ENCODE data around the gene PSMB4.

DNA sequence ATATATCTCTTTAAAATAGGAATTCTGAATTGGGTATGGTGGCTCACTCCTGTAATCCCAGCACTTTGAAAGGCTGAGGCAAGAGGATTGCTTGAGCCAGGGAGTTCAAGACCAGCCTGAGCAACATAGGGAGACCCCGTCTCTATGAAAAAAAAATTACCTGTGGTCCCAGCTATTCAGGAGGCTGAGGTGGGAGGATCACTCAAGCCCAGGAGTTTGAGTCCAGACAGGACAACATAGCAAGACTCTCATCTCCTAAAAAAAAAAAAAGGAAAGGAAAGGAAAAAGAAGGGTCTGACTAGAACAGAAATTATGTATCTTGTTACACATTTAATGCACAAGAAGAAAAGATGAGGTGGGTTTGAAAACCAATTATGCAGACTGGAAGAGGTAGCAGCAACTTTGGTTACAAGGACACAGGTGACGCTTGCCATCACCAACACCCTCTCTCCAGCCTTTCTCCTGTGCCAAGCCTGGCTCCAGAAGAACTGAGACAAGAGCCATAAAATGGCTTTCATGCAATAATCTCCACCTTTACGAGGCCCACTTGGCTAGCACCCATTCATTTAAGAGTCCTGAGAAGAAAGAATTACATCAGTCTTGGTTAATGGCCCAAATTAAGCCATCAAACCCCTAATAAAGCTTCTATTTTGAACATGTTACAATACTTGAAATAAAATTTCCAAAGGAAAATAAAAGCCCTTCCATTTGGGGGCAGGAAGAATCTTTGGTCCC is 22.1 kb upstream of the PSMB4 start:
- TF ChIP-seq POLR2A (IDR thresholded peaks at IDR 0.05), result no peak
- TF ChIP-seq, protein P1, sequence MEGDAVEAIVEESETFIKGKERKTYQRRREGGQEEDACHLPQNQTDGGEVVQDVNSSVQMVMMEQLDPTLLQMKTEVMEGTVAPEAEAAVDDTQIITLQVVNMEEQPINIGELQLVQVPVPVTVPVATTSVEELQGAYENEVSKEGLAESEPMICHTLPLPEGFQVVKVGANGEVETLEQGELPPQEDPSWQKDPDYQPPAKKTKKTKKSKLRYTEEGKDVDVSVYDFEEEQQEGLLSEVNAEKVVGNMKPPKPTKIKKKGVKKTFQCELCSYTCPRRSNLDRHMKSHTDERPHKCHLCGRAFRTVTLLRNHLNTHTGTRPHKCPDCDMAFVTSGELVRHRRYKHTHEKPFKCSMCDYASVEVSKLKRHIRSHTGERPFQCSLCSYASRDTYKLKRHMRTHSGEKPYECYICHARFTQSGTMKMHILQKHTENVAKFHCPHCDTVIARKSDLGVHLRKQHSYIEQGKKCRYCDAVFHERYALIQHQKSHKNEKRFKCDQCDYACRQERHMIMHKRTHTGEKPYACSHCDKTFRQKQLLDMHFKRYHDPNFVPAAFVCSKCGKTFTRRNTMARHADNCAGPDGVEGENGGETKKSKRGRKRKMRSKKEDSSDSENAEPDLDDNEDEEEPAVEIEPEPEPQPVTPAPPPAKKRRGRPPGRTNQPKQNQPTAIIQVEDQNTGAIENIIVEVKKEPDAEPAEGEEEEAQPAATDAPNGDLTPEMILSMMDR (IDR thresholded peaks at IDR 0.05 in 8 of 11, conservative IDR thresholded peaks at IDR 0.05 in 3 of 11), result no peak

Data from spleen (tissue), 7 donors.